ENCODE measurements around the gene QPCT.

QPCT gene

GRCh38 chr2:37317746-37318145 is 26.7 kb upstream of the QPCT start:
- no peak overlapping the region for H3K4me3 ChIP-seq (replicated peaks; ENCODE audit: low read depth, low read length)
- H3K27me3 ChIP-seq (replicated peaks; ENCODE audit: control insufficient read depth, insufficient read depth, low read length), result no peaks in the 10 kb centered on the region
- no peak for TF ChIP-seq CTCF (IDR thresholded peaks at IDR 0.05; ENCODE audit: insufficient read depth, low read length, poor library complexity, severe bottlenecking)
- no peaks in the 10 kb centered on the region for H3K36me3 ChIP-seq (ENCODE audit: control insufficient read depth, insufficient read depth, low read length)
- no peak for DNase-seq (ENCODE audit: extremely low read depth, insufficient read length)

GRCh38 chr2:37318401-37318800 is 26.0 kb upstream of the QPCT start:
- H3K36me3 ChIP-seq (ENCODE audit: control insufficient read depth, insufficient read depth, low read length), result no peaks in the 10 kb centered on the region
- peak; percentile 46 for DNase-seq (ENCODE audit: extremely low read depth, insufficient read length)

GRCh38 chr2:37319754-37320609 is 24.4 kb upstream of the QPCT start:
- no peak overlapping the region for H3K4me3 ChIP-seq (replicated peaks; ENCODE audit: low read depth, low read length)
- TF ChIP-seq CTCF (IDR thresholded peaks at IDR 0.05; ENCODE audit: insufficient read depth, low read length, poor library complexity, severe bottlenecking), result no peak
- H3K36me3 ChIP-seq (ENCODE audit: control insufficient read depth, insufficient read depth, low read length), result no peaks in the 10 kb centered on the region
- DNase-seq (ENCODE audit: extremely low read depth, insufficient read length), result no peak
- no peaks in the 10 kb centered on the region for H3K27me3 ChIP-seq (replicated peaks; ENCODE audit: control insufficient read depth, insufficient read depth, low read length)

More at GRCh38 chr2:37318401-37318800, 26.0 kb upstream of the QPCT start:
- no peaks in the 10 kb centered on the region for H3K27me3 ChIP-seq (replicated peaks; ENCODE audit: control insufficient read depth, insufficient read depth, low read length)
- peak overlapping the region; percentile 42 for H3K4me3 ChIP-seq (replicated peaks; ENCODE audit: low read depth, low read length)
- TF ChIP-seq CTCF (IDR thresholded peaks at IDR 0.05; ENCODE audit: insufficient read depth, low read length, poor library complexity, severe bottlenecking), result no peak

- no peak for TF ChIP-seq CTCF (IDR thresholded peaks at IDR 0.05; ENCODE audit: insufficient read depth, low read length, poor library complexity, severe bottlenecking)
- DNase-seq (ENCODE audit: extremely low read depth, insufficient read length), result no peak
- H3K27me3 ChIP-seq (replicated peaks; ENCODE audit: control insufficient read depth, insufficient read depth, low read length), result no peaks in the 10 kb centered on the region; the same call in 1 of the 2 replicates
- no peak overlapping the region; the same call in none of the 2 replicates for H3K4me3 ChIP-seq (replicated peaks; ENCODE audit: low read depth, low read length)
- H3K36me3 ChIP-seq (ENCODE audit: control insufficient read depth, insufficient read depth, low read length), result no peaks in the 10 kb centered on the region
These were observed 23.3 kb upstream of the QPCT start for GRCh38 chr2:37321029-37321682.

GRCh38 chr2:37322368-37322767 is 22.1 kb upstream of the QPCT start:
- Histone ChIP-seq H3K4me3 (replicated peaks; ENCODE audit: low read depth, low read length) (peak overlapping the region; percentile 67), H3K36me3 (ENCODE audit: control insufficient read depth, insufficient read depth, low read length) (no peaks in the 10 kb centered on the region), H3K27me3 (replicated peaks; ENCODE audit: control insufficient read depth, insufficient read depth, low read length) (no peaks in the 10 kb centered on the region; the same call in 1 of the 2 replicates)
- no peak for TF ChIP-seq CTCF (IDR thresholded peaks at IDR 0.05; ENCODE audit: insufficient read depth, low read length, poor library complexity, severe bottlenecking)
- DNase-seq (ENCODE audit: extremely low read depth, insufficient read length), result no peak
